GM19043 (cell line): ENCODE measurements around the gene HTR1A.

Experiments used
- ATAC-seq: cut with Tn5 transposase; IDR thresholded peaks from one replicate; pipeline ENCODE4 v1.9.1; 2021; ENCODE audit warnings: low read depth; ENCODE audit not compliant: unreplicated experiment

HTR1A gene

GRCh38 chr5:63962279-63962678 lies at the start of gene HTR1A:
Gene HTR1A, minus strand, starts transcription at chr5:63962445. Its CDS starts 726 bp downstream, at chr5:63961719.
- ATAC-seq: no peak

- no peak for ATAC-seq
These were observed 41.7 kb upstream of the HTR1A start for GRCh38 chr5:64003966-64004365.

GRCh38 chr5:64000096-64000495 lies 37.9 kb upstream of the HTR1A start:
- no peak for ATAC-seq

GRCh38 chr5:63987053-63987452 lies 24.8 kb upstream of the HTR1A start:
- ATAC-seq: no peak

- ATAC-seq: no peak
These were observed 19.6 kb upstream of the HTR1A start for GRCh38 chr5:63981864-63982263.

GRCh38 chr5:63963926-63964325 lies 1.7 kb upstream of the HTR1A start:
- no peak for ATAC-seq

- ATAC-seq: peak; percentile 78
These were observed 963 bp upstream of the HTR1A start for GRCh38 chr5:63963080-63963735.

GRCh38 chr5:63961598-63962161 lies 565 bp downstream of the HTR1A start:
- no peak for ATAC-seq

- ATAC-seq: no peak
These were observed 1.1 kb downstream of the HTR1A start for GRCh38 chr5:63961125-63961597.

- no peak for ATAC-seq
These were observed 1.6 kb downstream of the HTR1A start for GRCh38 chr5:63960646-63961045.

GRCh38 chr5:63959177-63959982 lies 2.9 kb downstream of the HTR1A start:
- ATAC-seq: no peak

GRCh38 chr5:63958654-63959053 lies 3.6 kb downstream of the HTR1A start:
- no peak for ATAC-seq

- no peak for ATAC-seq
These were observed 4.6 kb downstream of the HTR1A start for GRCh38 chr5:63957617-63958016.

- ATAC-seq: no peak
These were observed 9.0 kb downstream of the HTR1A start for GRCh38 chr5:63953217-63953616.

GRCh38 chr5:63935103-63935502 lies 27.1 kb downstream of the HTR1A start:
- ATAC-seq: no peak

GRCh38 chr5:63931836-63932235 lies 30.4 kb downstream of the HTR1A start:
- ATAC-seq: no peak

GRCh38 chr5:63928451-63928850 lies 33.8 kb downstream of the HTR1A start:
- no peak for ATAC-seq

- ATAC-seq: no peak
These were observed 38.3 kb downstream of the HTR1A start for GRCh38 chr5:63923914-63924313.

- ATAC-seq: no peak
These were observed 42.3 kb downstream of the HTR1A start for GRCh38 chr5:63919763-63920478.

- ATAC-seq: no peak
These were observed 45.5 kb downstream of the HTR1A start for GRCh38 chr5:63916786-63917185.

GRCh38 chr5:63911871-63912270 lies 50.4 kb downstream of the HTR1A start:
- ATAC-seq: no peak
